GM06990 (cell line): Measurements from ENCODE around the gene ALOX12.

ENCODE experiments used
- DNase-seq: peaks from one replicate; pipeline ENCODE4 v3.0.0-alpha.2; 2011; ENCODE audit not compliant: insufficient read length; ENCODE audit errors: extremely low read depth
- H3K27me3 ChIP-seq: replicated peaks from 2 replicates; pipeline ENCODE4 v1.6.0; 2011; ENCODE audit warnings: low read length; ENCODE audit not compliant: control insufficient read depth, insufficient read depth
- H3K36me3 ChIP-seq: 2 replicates; pipeline ENCODE4 v1.5.1; 2011; ENCODE audit warnings: low read length; ENCODE audit not compliant: control insufficient read depth, insufficient read depth
- H3K4me3 ChIP-seq: replicated peaks from 2 replicates; pipeline ENCODE4 v1.5.1; 2011; ENCODE audit warnings: low read depth, mild to moderate bottlenecking, control low read depth, low read length
- TF ChIP-seq, protein P1 (sequence below): IDR thresholded peaks from 2 replicates; pipeline ENCODE4 v1.5.1; 2011; ENCODE audit warnings: low read length, control low read depth, mild to moderate bottlenecking, inconsistent platforms; ENCODE audit not compliant: insufficient read depth, poor library complexity, severe bottlenecking

ALOX12 gene

DNA sequence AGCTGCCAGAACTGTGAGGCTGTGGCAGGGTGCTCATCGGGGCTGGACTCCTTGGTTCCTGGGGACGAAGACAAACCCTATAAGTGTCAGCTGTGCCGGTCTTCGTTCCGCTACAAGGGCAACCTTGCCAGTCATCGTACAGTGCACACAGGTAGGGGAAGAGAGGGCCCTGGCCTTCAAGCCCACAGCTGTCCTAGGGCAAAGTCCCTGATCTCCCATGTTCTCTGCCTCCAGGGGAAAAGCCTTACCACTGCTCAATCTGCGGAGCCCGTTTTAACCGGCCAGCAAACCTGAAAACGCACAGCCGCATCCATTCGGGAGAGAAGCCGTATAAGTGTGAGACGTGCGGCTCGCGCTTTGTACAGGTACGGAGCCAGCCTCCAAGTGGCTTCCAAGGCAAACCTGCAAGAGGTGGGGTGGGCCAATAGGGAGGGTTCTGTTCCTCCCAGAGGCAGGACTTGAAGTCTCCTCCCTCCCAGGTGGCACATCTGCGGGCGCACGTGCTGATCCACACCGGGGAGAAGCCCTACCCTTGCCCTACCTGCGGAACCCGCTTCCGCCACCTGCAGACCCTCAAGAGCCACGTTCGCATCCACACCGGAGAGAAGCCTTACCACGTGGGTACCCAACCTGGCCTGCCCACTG, 30.7 kb downstream of the ALOX12 start:
- H3K4me3 ChIP-seq: no peak overlapping the region
- TF ChIP-seq, protein P1, sequence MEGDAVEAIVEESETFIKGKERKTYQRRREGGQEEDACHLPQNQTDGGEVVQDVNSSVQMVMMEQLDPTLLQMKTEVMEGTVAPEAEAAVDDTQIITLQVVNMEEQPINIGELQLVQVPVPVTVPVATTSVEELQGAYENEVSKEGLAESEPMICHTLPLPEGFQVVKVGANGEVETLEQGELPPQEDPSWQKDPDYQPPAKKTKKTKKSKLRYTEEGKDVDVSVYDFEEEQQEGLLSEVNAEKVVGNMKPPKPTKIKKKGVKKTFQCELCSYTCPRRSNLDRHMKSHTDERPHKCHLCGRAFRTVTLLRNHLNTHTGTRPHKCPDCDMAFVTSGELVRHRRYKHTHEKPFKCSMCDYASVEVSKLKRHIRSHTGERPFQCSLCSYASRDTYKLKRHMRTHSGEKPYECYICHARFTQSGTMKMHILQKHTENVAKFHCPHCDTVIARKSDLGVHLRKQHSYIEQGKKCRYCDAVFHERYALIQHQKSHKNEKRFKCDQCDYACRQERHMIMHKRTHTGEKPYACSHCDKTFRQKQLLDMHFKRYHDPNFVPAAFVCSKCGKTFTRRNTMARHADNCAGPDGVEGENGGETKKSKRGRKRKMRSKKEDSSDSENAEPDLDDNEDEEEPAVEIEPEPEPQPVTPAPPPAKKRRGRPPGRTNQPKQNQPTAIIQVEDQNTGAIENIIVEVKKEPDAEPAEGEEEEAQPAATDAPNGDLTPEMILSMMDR: no peak
- no peaks in the 10 kb centered on the region for H3K36me3 ChIP-seq
- no peaks in the 10 kb centered on the region for H3K27me3 ChIP-seq
- DNase-seq: no peak

DNA sequence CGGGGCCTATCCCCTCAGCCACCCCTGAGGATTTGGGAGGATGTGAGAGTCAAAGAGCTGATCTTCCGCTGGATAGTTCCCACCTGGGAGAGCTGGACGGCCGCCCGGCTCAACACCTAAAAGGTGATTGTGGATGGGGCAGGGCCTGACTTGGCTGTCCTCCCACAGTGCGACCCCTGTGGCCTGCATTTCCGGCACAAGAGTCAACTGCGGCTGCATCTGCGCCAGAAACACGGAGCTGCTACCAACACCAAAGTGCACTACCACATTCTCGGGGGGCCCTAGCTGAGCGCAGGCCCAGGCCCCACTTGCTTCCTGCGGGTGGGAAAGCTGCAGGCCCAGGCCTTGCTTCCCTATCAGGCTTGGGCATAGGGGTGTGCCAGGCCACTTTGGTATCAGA, 31.5 kb downstream of the ALOX12 start:
- no peak overlapping the region for H3K4me3 ChIP-seq
- no peak for DNase-seq
- no peaks in the 10 kb centered on the region for H3K27me3 ChIP-seq
- TF ChIP-seq, protein P1: no peak
- H3K36me3 ChIP-seq: no peaks in the 10 kb centered on the region

DNA sequence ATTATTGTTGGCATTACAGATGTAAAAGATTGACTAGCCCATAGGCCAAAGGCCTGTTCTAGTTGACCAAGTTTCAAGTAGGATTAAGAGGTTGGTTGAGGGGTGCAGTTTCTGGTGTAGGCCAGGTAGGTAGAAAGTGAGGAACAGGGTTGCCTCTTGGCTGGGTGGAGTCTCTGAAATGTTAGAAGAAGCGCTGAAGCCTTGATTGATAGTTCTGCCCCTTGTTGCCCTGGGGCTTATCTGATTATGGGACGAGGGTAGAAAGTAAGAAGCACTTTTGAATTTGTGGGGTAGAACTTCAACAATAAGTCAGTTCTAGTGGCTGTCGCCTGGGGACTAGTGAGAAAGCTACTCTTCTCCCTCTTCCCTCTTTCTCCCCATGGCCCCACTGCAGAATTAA, 33.2 kb downstream of the ALOX12 start:
- DNase-seq: no peak
- H3K4me3 ChIP-seq: no peak overlapping the region
- H3K36me3 ChIP-seq: no peaks in the 10 kb centered on the region
- H3K27me3 ChIP-seq: no peaks in the 10 kb centered on the region
- TF ChIP-seq, protein P1: no peak

DNA sequence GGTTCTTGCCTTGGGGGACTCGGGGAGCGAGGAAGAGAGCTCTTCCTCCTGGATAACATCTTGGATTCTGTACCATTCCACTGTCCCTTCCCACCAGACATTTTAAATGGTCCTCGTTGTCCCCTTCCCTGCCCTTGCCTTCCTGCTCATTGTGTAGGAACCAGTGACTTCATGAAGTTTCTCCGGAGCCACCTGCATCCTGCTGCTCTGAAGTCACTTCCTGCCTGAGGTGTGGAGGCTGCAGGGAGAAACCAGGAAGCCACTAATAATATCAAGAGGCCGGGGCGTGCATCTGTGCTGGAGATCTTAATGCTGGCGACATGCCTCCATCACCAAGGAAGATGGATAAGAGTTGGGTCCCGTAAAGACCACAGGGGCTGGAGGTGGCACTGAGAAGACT, 33.8 kb downstream of the ALOX12 start:
- TF ChIP-seq, protein P1: no peak
- Histone ChIP-seq H3K27me3 (no peaks in the 10 kb centered on the region), H3K36me3 (no peaks in the 10 kb centered on the region), H3K4me3 (0 out of 2 replicates have a peak overlapping the region, but pooled peaks have one; percentile 13)
- no peak for DNase-seq

DNA sequence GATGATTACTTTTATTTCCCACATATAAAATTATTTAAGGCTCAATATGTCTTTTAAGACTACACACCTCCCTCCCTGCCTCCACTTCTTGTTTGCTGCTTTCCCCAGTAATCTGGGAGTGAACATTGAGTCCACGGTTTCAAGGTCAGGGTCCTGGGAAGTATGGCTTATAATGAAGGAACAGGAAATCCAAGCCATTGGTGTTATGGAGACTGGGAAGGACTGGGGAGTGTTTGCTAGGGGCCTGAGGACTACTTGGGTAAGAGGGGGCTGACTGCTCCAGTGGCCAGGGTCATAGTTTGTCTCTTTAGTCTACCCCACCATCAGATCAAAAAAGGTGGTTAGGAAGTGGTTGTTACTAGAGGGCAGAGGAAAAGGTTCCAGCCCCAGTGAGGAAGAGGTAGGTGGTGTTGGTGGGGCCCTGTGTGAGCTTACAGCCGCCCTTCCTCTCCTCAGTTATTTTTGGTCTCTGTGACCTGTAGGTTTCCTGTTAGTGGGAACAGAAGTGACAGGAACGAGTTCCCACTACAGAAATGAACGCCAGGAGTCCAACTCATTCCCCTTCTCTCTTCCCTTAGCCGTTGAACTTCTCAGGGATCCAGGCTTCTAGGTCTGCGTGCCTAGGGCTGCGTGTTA, 39.2 kb downstream of the ALOX12 start:
- Histone ChIP-seq H3K27me3 (no peaks in the 10 kb centered on the region), H3K4me3 (peak overlapping the region; percentile 67), H3K36me3 (peaks cover 1% of the 10 kb centered on the region)
- no peak for DNase-seq
- TF ChIP-seq, protein P1: no peak
